Right atrium auricular region (tissue), 2 donors: ENCODE results near the gene SUGCT. TPM values are rescaled to one million over a fixed set of nuclear protein-coding genes. Genes with fewer than 3 reads are reported as not detected.

Source experiments
- DNase-seq: peaks from one replicate; pipeline ENCODE4 v3.0.0-alpha.2; 2019; ENCODE audit warnings: low spot score
- H3K27ac ChIP-seq, 2 donors: fragments of 200-600 bp; sonication (generic); 1 replicate in 1 of 2; 2 replicates in 1 of 2; pipeline ENCODE4 v1.5.1; 2016 to 2019
- H3K27me3 ChIP-seq, 2 donors: fragments of 200-600 bp; sonication (generic); one replicate each; pipeline versions ENCODE4 v1.5.1 to v1.6.0; 2017 to 2019
- H3K36me3 ChIP-seq: fragments of 200-600 bp; sonication (generic); one replicate; pipeline ENCODE4 v1.5.1; 2016
- H3K4me1 ChIP-seq, 2 donors: fragments of 200-600 bp; sonication (generic); one replicate each; pipeline versions ENCODE4 v1.5.1 to v1.6.0; 2017 to 2019
- H3K4me3 ChIP-seq, 2 donors: fragments of 200-600 bp; sonication (generic); 1 replicate in 1 of 2; 2 replicates in 1 of 2; pipeline ENCODE4 v1.5.1; 2017 to 2019; ENCODE audit warnings: mild to moderate bottlenecking in 1 of 2, moderate library complexity in 1 of 2
- H3K9me3 ChIP-seq, 2 donors: fragments of 200-600 bp; sonication (generic); one replicate each; pipeline ENCODE4 v1.5.1; 2019
- total RNA-seq, 2 donors: library from RNA; depleted of rRNA; stranded (reverse); fragments of >200 nt; gene quantifications; one replicate each; pipeline ENCODE4 v1.1.0, GENCODE V29; 2016
- TF ChIP-seq, protein P1 (sequence below), 2 donors: fragments of 200-600 bp; sonication (generic); IDR thresholded peaks; one replicate each; pipeline ENCODE4 v1.5.1; 2019; ENCODE audit warnings: antibody characterized with exemption in 2 of 2

Gene SUGCT
- total RNA-seq, 2 donors from 2014 or later: 2.6 to 5.4 TPM

DNA sequence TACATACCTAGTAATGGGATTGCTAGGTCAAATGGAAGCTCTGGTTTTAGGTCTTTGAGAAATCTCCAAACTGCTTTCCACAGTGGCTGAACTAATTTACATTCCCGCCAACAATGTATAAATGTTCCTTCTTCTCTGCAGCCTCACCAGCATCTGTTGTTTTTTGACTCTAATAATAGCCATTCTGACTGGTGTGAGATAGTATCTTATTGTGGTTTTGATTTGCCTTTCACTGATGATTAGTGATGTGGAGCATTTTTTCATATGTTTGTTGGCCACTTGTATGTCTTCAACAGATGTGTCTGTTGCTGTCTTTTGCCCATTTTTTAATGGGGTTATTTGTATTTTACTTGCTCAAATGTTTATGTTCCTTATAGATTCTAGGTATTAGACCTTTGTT lies 675.5 kb downstream of the SUGCT start:
- no peaks in the 10 kb centered on the region for H3K36me3 ChIP-seq
- TF ChIP-seq, protein P1, sequence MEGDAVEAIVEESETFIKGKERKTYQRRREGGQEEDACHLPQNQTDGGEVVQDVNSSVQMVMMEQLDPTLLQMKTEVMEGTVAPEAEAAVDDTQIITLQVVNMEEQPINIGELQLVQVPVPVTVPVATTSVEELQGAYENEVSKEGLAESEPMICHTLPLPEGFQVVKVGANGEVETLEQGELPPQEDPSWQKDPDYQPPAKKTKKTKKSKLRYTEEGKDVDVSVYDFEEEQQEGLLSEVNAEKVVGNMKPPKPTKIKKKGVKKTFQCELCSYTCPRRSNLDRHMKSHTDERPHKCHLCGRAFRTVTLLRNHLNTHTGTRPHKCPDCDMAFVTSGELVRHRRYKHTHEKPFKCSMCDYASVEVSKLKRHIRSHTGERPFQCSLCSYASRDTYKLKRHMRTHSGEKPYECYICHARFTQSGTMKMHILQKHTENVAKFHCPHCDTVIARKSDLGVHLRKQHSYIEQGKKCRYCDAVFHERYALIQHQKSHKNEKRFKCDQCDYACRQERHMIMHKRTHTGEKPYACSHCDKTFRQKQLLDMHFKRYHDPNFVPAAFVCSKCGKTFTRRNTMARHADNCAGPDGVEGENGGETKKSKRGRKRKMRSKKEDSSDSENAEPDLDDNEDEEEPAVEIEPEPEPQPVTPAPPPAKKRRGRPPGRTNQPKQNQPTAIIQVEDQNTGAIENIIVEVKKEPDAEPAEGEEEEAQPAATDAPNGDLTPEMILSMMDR (IDR thresholded peaks at IDR 0.05): no peak
- H3K27me3 ChIP-seq: no peaks in the 10 kb centered on the region
- H3K9me3 ChIP-seq: peaks cover 0 to 5% of the 10 kb centered on the region in 2 donors
- H3K4me3 ChIP-seq: no peak overlapping the region
- H3K4me1 ChIP-seq: no peaks in the 10 kb centered on the region
- DNase-seq: no peak
- no peak overlapping the region for H3K27ac ChIP-seq

DNA sequence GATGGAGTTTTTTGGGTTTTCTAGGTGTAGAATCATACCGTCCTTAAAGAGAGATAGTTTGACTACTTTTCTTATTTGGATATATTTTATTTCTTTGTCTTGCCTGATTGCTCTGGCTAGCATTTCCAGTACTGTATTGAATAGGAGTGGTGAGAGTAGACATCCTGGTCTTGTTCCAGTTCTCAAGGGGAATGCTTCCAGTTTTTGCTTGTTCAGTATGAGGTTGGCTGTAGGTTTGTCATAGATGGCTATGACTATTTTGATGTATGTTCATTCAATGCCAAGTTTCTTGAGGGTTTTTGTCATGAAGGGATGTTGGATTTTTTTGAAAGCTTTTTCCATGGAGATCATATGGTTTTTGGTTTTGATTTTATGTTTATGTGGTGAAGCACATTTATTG lies 676.9 kb downstream of the SUGCT start:
- no peak for DNase-seq
- peaks cover 0 to 5% of the 10 kb centered on the region in 2 donors for H3K9me3 ChIP-seq
- no peaks in the 10 kb centered on the region for H3K27me3 ChIP-seq
- H3K36me3 ChIP-seq: no peaks in the 10 kb centered on the region
- no peak overlapping the region for H3K27ac ChIP-seq
- no peak overlapping the region for H3K4me3 ChIP-seq
- H3K4me1 ChIP-seq: no peaks in the 10 kb centered on the region
- TF ChIP-seq, protein P1 (IDR thresholded peaks at IDR 0.05): no peak

DNA sequence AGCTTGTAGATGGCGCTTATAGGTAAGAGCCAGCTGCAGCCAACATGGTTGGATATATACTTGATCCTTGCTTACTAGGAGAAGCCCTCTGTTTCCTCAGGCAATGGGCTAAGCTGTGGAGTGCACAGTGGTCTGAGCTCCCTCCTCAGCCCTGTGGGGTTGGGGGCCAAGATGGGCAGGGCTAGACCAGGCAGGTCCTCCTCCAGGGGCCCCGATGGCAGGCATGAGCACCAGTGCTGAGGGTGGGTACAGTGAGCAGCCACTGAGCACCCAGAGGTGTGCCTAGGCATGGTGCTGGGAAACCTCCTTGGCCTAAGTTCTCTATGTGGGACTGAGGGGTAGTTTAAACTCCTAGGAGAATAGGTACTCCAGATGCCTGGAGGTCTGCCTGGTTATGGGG lies 680.2 kb downstream of the SUGCT start:
- H3K4me3 ChIP-seq: no peak overlapping the region
- H3K27ac ChIP-seq: no peak overlapping the region
- TF ChIP-seq, protein P1 (IDR thresholded peaks at IDR 0.05): no peak
- no peak for DNase-seq
- no peaks in the 10 kb centered on the region for H3K4me1 ChIP-seq
- no peaks in the 10 kb centered on the region for H3K36me3 ChIP-seq
- peaks cover 0 to 5% of the 10 kb centered on the region in 2 donors for H3K9me3 ChIP-seq
- no peaks in the 10 kb centered on the region for H3K27me3 ChIP-seq

DNA sequence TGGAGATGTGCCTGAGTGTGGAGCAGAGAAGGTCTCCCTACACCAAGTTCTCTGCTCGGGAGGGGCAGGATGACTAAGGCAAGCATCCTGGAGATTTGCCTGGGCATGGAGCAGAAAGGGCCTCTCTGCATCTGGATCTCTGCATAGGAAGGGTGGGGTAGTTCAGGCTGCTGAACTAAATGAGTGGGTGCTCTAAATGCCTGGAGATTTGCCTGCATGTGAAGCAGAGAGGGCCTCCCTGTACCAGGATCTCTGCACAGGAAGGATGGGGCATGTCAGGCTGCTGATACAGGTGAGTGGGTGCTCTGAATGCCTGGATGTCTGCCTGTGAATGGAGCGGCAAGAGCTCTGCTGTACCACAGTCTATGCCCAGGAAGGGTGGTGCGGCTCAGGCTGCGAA lies 680.7 kb downstream of the SUGCT start:
- Histone ChIP-seq H3K9me3 (peaks cover 0 to 5% of the 10 kb centered on the region in 2 donors), H3K36me3 (no peaks in the 10 kb centered on the region), H3K4me3 (no peak overlapping the region), H3K27me3 (no peaks in the 10 kb centered on the region), H3K27ac (no peak overlapping the region), H3K4me1 (no peaks in the 10 kb centered on the region)
- TF ChIP-seq, protein P1 (IDR thresholded peaks at IDR 0.05): no peak
- DNase-seq: no peak

DNA sequence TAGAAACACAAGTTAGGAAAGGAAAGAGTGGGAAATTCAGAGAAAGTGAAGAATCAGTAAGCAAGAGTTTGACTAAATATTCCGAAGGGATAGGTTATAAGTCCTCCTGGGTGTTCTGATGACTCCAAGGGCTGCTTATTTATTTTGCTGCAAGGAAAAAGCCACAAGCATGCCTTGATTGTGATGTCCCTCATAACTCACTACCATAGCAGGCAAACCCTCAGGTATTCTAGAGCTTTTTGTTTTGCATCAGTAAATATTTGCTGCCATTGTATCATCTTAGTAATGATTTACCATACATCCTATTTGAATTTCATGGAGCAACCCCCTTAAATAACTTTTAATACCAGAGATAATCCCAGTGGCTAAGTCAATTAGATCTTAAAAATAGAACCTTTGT lies 688.1 kb downstream of the SUGCT start:
- Histone ChIP-seq H3K27ac (no peak overlapping the region), H3K4me3 (no peak overlapping the region), H3K4me1 (no peaks in the 10 kb centered on the region), H3K36me3 (no peaks in the 10 kb centered on the region), H3K27me3 (no peaks in the 10 kb centered on the region), H3K9me3 (no peaks in the 10 kb centered on the region)
- DNase-seq: no peak
- TF ChIP-seq, protein P1 (IDR thresholded peaks at IDR 0.05): no peak

DNA sequence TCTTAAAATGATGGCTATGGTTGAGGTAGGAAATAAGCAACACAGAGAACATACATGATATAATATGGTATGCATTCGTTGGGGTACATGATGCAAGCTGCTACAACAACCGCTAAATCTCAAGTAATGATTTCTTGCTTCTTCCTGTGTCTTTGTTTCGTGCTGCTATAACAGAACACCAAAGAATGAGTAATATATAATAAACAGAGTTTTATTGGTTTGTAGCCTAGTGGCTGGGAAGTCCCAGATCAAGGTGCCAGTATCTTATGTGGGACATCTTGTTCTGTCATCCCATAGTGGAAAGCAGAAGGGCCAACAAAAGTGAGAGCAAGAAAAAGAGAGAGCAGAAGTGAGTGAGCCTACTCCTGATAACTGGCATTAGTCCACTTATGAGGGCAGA lies 689.7 kb downstream of the SUGCT start:
- H3K36me3 ChIP-seq: no peaks in the 10 kb centered on the region
- TF ChIP-seq, protein P1 (IDR thresholded peaks at IDR 0.05): no peak
- H3K4me3 ChIP-seq: no peak overlapping the region
- no peak for DNase-seq
- H3K9me3 ChIP-seq: no peaks in the 10 kb centered on the region
- H3K27me3 ChIP-seq: no peaks in the 10 kb centered on the region
- no peak overlapping the region for H3K27ac ChIP-seq
- H3K4me1 ChIP-seq: no peaks in the 10 kb centered on the region
